ENCODE measurements around the gene SLC4A8. TPM values are rescaled to one million over a fixed set of nuclear protein-coding genes. Genes with fewer than 3 reads are reported as not detected.
A peak's percentile ranks its signal among the peaks of the same experiment; 100 is the strongest.

SLC4A8 gene
- total and polyA plus RNA-seq, 9 of the 15 experiments (the other 6 are each of a cell fraction or from before 2014, with no cell fraction given), result 0.04 to 1.5 (median 0.12) TPM; not detected in 2

- TF ChIP-seq REST (IDR thresholded peaks at IDR 0.05; ENCODE audit: borderline replicate concordance), result 0 out of 2 replicates have a peak, but pooled peaks have one; percentile 3
- TF ChIP-seq REST (CRISPR knock-in tag; IDR thresholded peaks at IDR 0.05; ENCODE audit: low read depth), result no peak
- peak in 1 of 3 experiments; percentile 61; a peak in 1 of 6 replicates for TF ChIP-seq ZBTB11 (CRISPR knock-in tag; IDR thresholded peaks at IDR 0.05)
- TF ChIP-seq ATF1 (CRISPR knock-in tag; IDR thresholded peaks at IDR 0.05), result no peak
- TF ChIP-seq ATF1 (tag; IDR thresholded peaks at IDR 0.05), result peak; percentile 44; the same call in 1 of the 2 replicates
- TF ChIP-seq KHSRP (IDR thresholded peaks at IDR 0.05), result peak; percentile 19; the same call in 1 of the 2 replicates
- peak; percentile 78 for TF ChIP-seq SMARCB1 (IDR thresholded peaks at IDR 0.05; ENCODE audit: insufficient read length, low read depth)
- no peak for TF ChIP-seq ZNF445 (CRISPR knock-in tag; IDR thresholded peaks at IDR 0.05; ENCODE audit: low read depth)
- TF ChIP-seq GTF2E2 (tag; IDR thresholded peaks at IDR 0.05), result no peak
- no peak for TF ChIP-seq ZZZ3 (IDR thresholded peaks at IDR 0.05)
- TF ChIP-seq ETV1 (tag; conservative IDR thresholded peaks at IDR 0.05; ENCODE audit: low read depth), result no peak
- peak; percentile 90 for TF ChIP-seq TAL1 (IDR thresholded peaks at IDR 0.05)
- TF ChIP-seq ARNT (IDR thresholded peaks at IDR 0.05), result peak in 1 of 2 experiments; percentile 51; a peak in 1 of 4 replicates
- TF ChIP-seq RNF2 (IDR thresholded peaks at IDR 0.05), result peak; percentile 63; the same call in 1 of the 2 replicates
- peak; percentile 85 for TF ChIP-seq EP300 (IDR thresholded peaks at IDR 0.05; ENCODE audit: low read length)
- peak; percentile 96 for TF ChIP-seq ARID1B (IDR thresholded peaks at IDR 0.05)
- peak; percentile 64; the same call in 1 of the 2 replicates for TF ChIP-seq POLR2AphosphoS5 (IDR thresholded peaks at IDR 0.05; ENCODE audit: control insufficient read depth, insufficient read depth, low read depth, low read length)
These were observed 29.1 kb upstream of the SLC4A8 start (continued) for GRCh38 chr12:51395283-51396230.

Data from K562 (cell line).